GM23338 (cell line): Measurements from ENCODE around the gene GUCD1. TPM values are rescaled to one million over a fixed set of nuclear protein-coding genes. Genes with fewer than 3 reads are reported as not detected.

Experiments used
- ATAC-seq: fragments of 200-7000 bp; cut with Tn5 transposase; 3 replicates; pipeline ENCODE4 v1.9.1; 2020
- DNase-seq: peaks from one replicate; pipeline ENCODE4 v3.0.0-alpha.2; 2015; ENCODE audit warnings: low spot score
- H2AFZ ChIP-seq: fragments of 200-600 bp; sonication (generic); 2 replicates; pipeline ENCODE4 v1.8.0; 2016; ENCODE audit warnings: antibody characterized with exemption, mild to moderate bottlenecking, moderate library complexity
- H3F3A ChIP-seq: fragments of 200-600 bp; sonication (generic); replicated peaks from 2 replicates; pipeline ENCODE4 v1.8.0; 2017; ENCODE audit warnings: antibody characterized with exemption, mixed run types, low read depth
- H3K27ac ChIP-seq: fragments of 200-600 bp; sonication (generic); 2 replicates; pipeline ENCODE4 v1.6.1; 2016; ENCODE audit warnings: low read depth
- H3K27me3 ChIP-seq: fragments of 200-600 bp; sonication (generic); 2 replicates; pipeline ENCODE4 v1.8.0; 2016; ENCODE audit warnings: mild to moderate bottlenecking, mixed run types, moderate library complexity; ENCODE audit not compliant: insufficient read depth
- H3K36me3 ChIP-seq: fragments of 200-600 bp; sonication (generic); 2 replicates; pipeline ENCODE4 v1.8.0; 2016; ENCODE audit warnings: mild to moderate bottlenecking; ENCODE audit not compliant: insufficient read depth
- H3K4me1 ChIP-seq: fragments of 200-600 bp; sonication (generic); 2 replicates; pipeline ENCODE4 v1.8.0; 2016; ENCODE audit warnings: mild to moderate bottlenecking, moderate library complexity; ENCODE audit not compliant: insufficient read depth
- H3K4me2 ChIP-seq: fragments of 200-600 bp; sonication (generic); 2 replicates; pipeline ENCODE4 v1.7.1; 2017; ENCODE audit warnings: mixed run types
- H3K4me3 ChIP-seq: fragments of 200-600 bp; sonication (generic); 2 replicates; pipeline ENCODE4 v1.6.1; 2016; ENCODE audit warnings: mixed run types
- H3K79me2 ChIP-seq: fragments of 200-600 bp; sonication (generic); replicated peaks from 2 replicates; pipeline ENCODE4 v1.8.0; 2017; ENCODE audit warnings: mild to moderate bottlenecking; ENCODE audit not compliant: insufficient read depth
- H3K9me2 ChIP-seq: fragments of 200-600 bp; sonication (generic); 2 replicates; pipeline ENCODE4 v1.8.0; 2017; ENCODE audit not compliant: insufficient read depth
- H4K20me1 ChIP-seq: fragments of 200-600 bp; sonication (generic); replicated peaks from 2 replicates; pipeline ENCODE4 v1.8.0; 2017; ENCODE audit warnings: mild to moderate bottlenecking; ENCODE audit not compliant: insufficient read depth
- H3K27ac Mint-ChIP-seq: 2 replicates; pipeline ENCODE4 v1.8.0; 2020; ENCODE audit warnings: inconsistent platforms, mild to moderate bottlenecking, moderate library complexity, mixed read lengths
- H3K27me3 Mint-ChIP-seq: 3 replicates; pipeline ENCODE4 v1.8.0; 2022; ENCODE audit warnings: low read depth, mild to moderate bottlenecking, moderate library complexity, mixed read lengths, inconsistent platforms; ENCODE audit not compliant: insufficient read depth, poor library complexity
- H3K36me3 Mint-ChIP-seq: 3 replicates; pipeline ENCODE4 v1.8.0; 2021; ENCODE audit warnings: low read depth, mild to moderate bottlenecking, inconsistent platforms, moderate library complexity, mixed read lengths
- H3K4me1 Mint-ChIP-seq: 3 replicates; pipeline ENCODE4 v1.8.0; 2020; ENCODE audit warnings: mild to moderate bottlenecking, inconsistent platforms, mixed read lengths
- H3K4me3 Mint-ChIP-seq: 3 replicates; pipeline ENCODE4 v1.8.0; 2021; ENCODE audit warnings: moderate library complexity, mild to moderate bottlenecking, inconsistent platforms, mixed read lengths
- H3K9me3 Mint-ChIP-seq: 3 replicates; pipeline ENCODE4 v1.8.0; 2020; ENCODE audit warnings: moderate library complexity, mild to moderate bottlenecking, inconsistent platforms, mixed read lengths
- CREB1 ChIP-seq: fragments of 250-450 bp; sonication (Bioruptor Pico); IDR thresholded peaks from 2 replicates; pipeline ENCODE4 v1.5.0; 2020; ENCODE audit warnings: low read depth, mild to moderate bottlenecking, moderate library complexity
- CTCF ChIP-seq, 2 experiments: fragments of 200-600 bp in 1 of 2; sonication (generic) in 1 of 2; conservative IDR thresholded peaks; 2 replicates each; pipeline versions ENCODE4 v1.5.1 to v1.6.1; 2016 to 2017; ENCODE audit warnings: antibody characterized with exemption in 2 of 2, low read depth in 2 of 2, mild to moderate bottlenecking in 2 of 2, moderate library complexity in 1 of 2
- ETS1 ChIP-seq: IDR thresholded peaks from 2 replicates; pipeline ENCODE4 v1.6.1; 2016; ENCODE audit warnings: antibody characterized with exemption
- EZH2 ChIP-seq: fragments of 200-600 bp; sonication (generic); IDR thresholded peaks from one replicate; pipeline ENCODE4 v1.8.0; 2017; ENCODE audit warnings: antibody characterized with exemption, mild to moderate bottlenecking, low read depth; ENCODE audit not compliant: unreplicated experiment
- EZH2phosphoT487 ChIP-seq: fragments of 200-600 bp; sonication (generic); IDR thresholded peaks from one replicate; pipeline ENCODE4 v1.8.1; 2018; ENCODE audit warnings: antibody characterized with exemption; ENCODE audit not compliant: unreplicated experiment
- JUNB ChIP-seq: IDR thresholded peaks from one replicate; pipeline ENCODE4 v1.6.1; 2016; ENCODE audit warnings: antibody characterized with exemption; ENCODE audit not compliant: unreplicated experiment
- NANOG ChIP-seq: IDR thresholded peaks from 2 replicates; pipeline ENCODE4 v1.6.1; 2016; ENCODE audit warnings: antibody characterized with exemption, borderline replicate concordance
- STAT1 ChIP-seq: IDR thresholded peaks from one replicate; pipeline ENCODE4 v1.6.1; 2016; ENCODE audit warnings: antibody characterized with exemption; ENCODE audit not compliant: unreplicated experiment
- ZNF114 ChIP-seq: fragments of 250-450 bp; sonication (Bioruptor Pico); IDR thresholded peaks from 2 replicates; pipeline ENCODE4 v1.5.0; 2020; ENCODE audit warnings: mild to moderate bottlenecking, moderate library complexity
- ZNF331 ChIP-seq: fragments of 250-450 bp; sonication (Bioruptor Pico); IDR thresholded peaks from 2 replicates; pipeline ENCODE4 v1.5.0; 2020; ENCODE audit warnings: low read depth, mild to moderate bottlenecking, moderate library complexity
- ZNF462 ChIP-seq: fragments of 250-450 bp; sonication (Bioruptor Pico); IDR thresholded peaks from 2 replicates; pipeline ENCODE4 v1.5.0; 2020; ENCODE audit warnings: mild to moderate bottlenecking, moderate library complexity
- polyA plus RNA-seq: library from polyadenylated mRNA; unstranded; fragments of >200 nt; fragmentation: Nextera tagmentation; extraction: Ambion mirVana; gene quantifications from 2 replicates; pipeline ENCODE4 v1.2.1, GENCODE V29; 2016
- total RNA-seq: library from RNA; depleted of rRNA; stranded (reverse); fragments of >200 nt; shearing (Covaris generic); gene quantifications from 2 replicates; pipeline ENCODE4 v1.2.3, GENCODE V29; 2014

GUCD1 gene
- total and polyA plus RNA-seq, 2 experiments from 2014 or later, result 39.0 to 106 TPM

- Histone ChIP-seq H3F3A (0 out of 2 replicates have a peak, but pooled peaks cover 5% of the 10 kb centered on the region), H3K4me2 (no peak overlapping the region)
- ATAC-seq, result no peak
Observed at GRCh38 chr22:24587948-24588347, 33.0 kb upstream of the GUCD1 start.

More at GRCh38 chr22:24587948-24588347, 33.0 kb upstream of the GUCD1 start:
- H3K79me2 ChIP-seq, result no peaks in the 10 kb centered on the region
- no peaks in the 10 kb centered on the region for H3K27me3 ChIP-seq
- no peak overlapping the region for H3K4me3 ChIP-seq
- no peak for DNase-seq
- H3K9me3 Mint-ChIP-seq, result no peaks in the 10 kb centered on the region
- H3K36me3 Mint-ChIP-seq, result no peaks in the 10 kb centered on the region
- H3K4me1 Mint-ChIP-seq, result peaks cover 5% of the 10 kb centered on the region; the same call in 2 of the 3 replicates
- no peaks in the 10 kb centered on the region for H3K4me1 ChIP-seq
- H4K20me1 ChIP-seq, result no peaks in the 10 kb centered on the region
- TF ChIP-seq STAT1 (no peak), ZNF331 (CRISPR knock-in tag) (no peak), ETS1 (no peak), ZNF114 (CRISPR knock-in tag) (no peak), JUNB (no peak), CTCF (conservative IDR thresholded peaks at IDR 0.05; ENCODE audit: low read depth in 2 of 2) (no peak), NANOG (no peak), CREB1 (no peak), EZH2phosphoT487 (no peak), ZNF462 (CRISPR knock-in tag) (no peak), EZH2 (no peak)
- no peak overlapping the region for H2AFZ ChIP-seq
- no peaks in the 10 kb centered on the region for H3K9me2 ChIP-seq
- H3K27me3 Mint-ChIP-seq, result peaks cover 3% of the 10 kb centered on the region
- H3K36me3 ChIP-seq, result no peaks in the 10 kb centered on the region
- H3K4me3 Mint-ChIP-seq, result no peak overlapping the region
- H3K27ac ChIP-seq, result no peak overlapping the region
- H3K27ac Mint-ChIP-seq, result no peak overlapping the region
